ENCODE results near the gene TMEM217.
A peak's percentile ranks its signal among the peaks of the same experiment; 100 is the strongest.

The TMEM217 gene

DNA sequence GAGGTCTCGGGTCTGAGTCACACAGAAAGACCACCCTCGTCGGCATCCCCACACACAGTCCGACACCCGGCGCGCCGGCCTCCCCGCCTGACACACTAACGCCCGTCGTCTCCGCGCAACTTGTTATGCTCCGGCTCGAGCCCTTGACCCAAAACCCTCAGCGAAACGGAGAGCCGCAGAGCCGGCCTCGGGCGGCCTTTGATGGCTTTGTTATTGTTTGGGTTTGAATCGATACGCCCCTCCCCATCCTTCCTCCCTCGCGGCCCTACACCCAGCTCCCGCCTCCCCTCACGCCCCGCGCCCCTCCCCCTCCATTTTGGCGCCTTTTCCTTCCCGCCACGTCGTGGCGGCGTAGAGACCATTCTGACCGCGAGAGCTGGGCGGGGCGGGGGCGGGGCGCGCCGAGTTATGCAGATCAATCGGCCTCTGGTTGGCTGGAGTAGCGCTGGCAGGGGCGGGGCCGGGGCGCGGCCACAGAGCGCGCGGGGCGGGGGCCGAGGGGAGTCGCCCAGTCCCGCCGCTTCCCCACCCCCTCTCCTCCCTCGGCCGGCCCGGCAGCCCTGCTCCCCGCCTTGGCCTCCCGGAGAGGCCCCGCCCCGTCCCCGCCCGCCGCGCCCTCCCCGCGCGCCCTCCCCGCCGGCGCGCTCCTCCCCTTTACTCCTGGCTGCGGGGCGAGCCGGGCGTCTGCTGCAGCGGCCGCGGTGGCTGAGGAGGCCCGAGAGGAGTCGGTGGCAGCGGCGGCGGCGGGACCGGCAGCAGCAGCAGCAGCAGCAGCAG is 88.3 kb downstream of the TMEM217 start, which contains the start of gene PIM1 (continued):
- TF ChIP-seq, protein P1, sequence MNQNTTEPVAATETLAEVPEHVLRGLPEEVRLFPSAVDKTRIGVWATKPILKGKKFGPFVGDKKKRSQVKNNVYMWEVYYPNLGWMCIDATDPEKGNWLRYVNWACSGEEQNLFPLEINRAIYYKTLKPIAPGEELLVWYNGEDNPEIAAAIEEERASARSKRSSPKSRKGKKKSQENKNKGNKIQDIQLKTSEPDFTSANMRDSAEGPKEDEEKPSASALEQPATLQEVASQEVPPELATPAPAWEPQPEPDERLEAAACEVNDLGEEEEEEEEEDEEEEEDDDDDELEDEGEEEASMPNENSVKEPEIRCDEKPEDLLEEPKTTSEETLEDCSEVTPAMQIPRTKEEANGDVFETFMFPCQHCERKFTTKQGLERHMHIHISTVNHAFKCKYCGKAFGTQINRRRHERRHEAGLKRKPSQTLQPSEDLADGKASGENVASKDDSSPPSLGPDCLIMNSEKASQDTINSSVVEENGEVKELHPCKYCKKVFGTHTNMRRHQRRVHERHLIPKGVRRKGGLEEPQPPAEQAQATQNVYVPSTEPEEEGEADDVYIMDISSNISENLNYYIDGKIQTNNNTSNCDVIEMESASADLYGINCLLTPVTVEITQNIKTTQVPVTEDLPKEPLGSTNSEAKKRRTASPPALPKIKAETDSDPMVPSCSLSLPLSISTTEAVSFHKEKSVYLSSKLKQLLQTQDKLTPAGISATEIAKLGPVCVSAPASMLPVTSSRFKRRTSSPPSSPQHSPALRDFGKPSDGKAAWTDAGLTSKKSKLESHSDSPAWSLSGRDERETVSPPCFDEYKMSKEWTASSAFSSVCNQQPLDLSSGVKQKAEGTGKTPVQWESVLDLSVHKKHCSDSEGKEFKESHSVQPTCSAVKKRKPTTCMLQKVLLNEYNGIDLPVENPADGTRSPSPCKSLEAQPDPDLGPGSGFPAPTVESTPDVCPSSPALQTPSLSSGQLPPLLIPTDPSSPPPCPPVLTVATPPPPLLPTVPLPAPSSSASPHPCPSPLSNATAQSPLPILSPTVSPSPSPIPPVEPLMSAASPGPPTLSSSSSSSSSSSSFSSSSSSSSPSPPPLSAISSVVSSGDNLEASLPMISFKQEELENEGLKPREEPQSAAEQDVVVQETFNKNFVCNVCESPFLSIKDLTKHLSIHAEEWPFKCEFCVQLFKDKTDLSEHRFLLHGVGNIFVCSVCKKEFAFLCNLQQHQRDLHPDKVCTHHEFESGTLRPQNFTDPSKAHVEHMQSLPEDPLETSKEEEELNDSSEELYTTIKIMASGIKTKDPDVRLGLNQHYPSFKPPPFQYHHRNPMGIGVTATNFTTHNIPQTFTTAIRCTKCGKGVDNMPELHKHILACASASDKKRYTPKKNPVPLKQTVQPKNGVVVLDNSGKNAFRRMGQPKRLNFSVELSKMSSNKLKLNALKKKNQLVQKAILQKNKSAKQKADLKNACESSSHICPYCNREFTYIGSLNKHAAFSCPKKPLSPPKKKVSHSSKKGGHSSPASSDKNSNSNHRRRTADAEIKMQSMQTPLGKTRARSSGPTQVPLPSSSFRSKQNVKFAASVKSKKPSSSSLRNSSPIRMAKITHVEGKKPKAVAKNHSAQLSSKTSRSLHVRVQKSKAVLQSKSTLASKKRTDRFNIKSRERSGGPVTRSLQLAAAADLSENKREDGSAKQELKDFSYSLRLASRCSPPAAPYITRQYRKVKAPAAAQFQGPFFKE (tag by site-specific recombination; IDR thresholded peaks at IDR 0.05; ENCODE audit: borderline replicate concordance), result no peak
- TF ChIP-seq ZNF350 (tag by site-specific recombination; IDR thresholded peaks at IDR 0.05) (no peak), TRIM28 (IDR thresholded peaks at IDR 0.05; ENCODE audit: borderline replicate concordance, low read length) (no peak), KLF8 (tag by site-specific recombination; IDR thresholded peaks at IDR 0.05) (peak; percentile 100), SP7 (tag by site-specific recombination; IDR thresholded peaks at IDR 0.05) (peak; percentile 85), ZNF175 (tag by site-specific recombination; IDR thresholded peaks at IDR 0.05) (no peak), ZNF747 (tag by site-specific recombination; IDR thresholded peaks at IDR 0.05) (no peak), ZNF561 (tag by site-specific recombination; IDR thresholded peaks at IDR 0.05; ENCODE audit: borderline replicate concordance) (no peak; the same call in 1 of the 2 replicates), ZNF777 (tag by site-specific recombination; IDR thresholded peaks at IDR 0.05; ENCODE audit: borderline replicate concordance) (0 out of 2 replicates have a peak, but pooled peaks have one; percentile 22), ZNF654 (tag by site-specific recombination; IDR thresholded peaks at IDR 0.05; ENCODE audit: low read depth) (no peak), TCF7L2 (IDR thresholded peaks at IDR 0.05; ENCODE audit: borderline replicate concordance, low read depth, low read length) (peak; percentile 88), ZNF423 (tag by site-specific recombination; IDR thresholded peaks at IDR 0.05) (0 out of 2 replicates have a peak, but pooled peaks have one; percentile 29), ZNF157 (tag by site-specific recombination; IDR thresholded peaks at IDR 0.05) (no peak), ZNF112 (tag by site-specific recombination; IDR thresholded peaks at IDR 0.05) (no peak), ZNF544 (tag by site-specific recombination; IDR thresholded peaks at IDR 0.05) (no peak), KLF16 (tag by site-specific recombination; IDR thresholded peaks at IDR 0.05) (peak; percentile 83), ZNF629 (tag by site-specific recombination; IDR thresholded peaks at IDR 0.05) (peak; percentile 83), SP2 (tag by site-specific recombination; IDR thresholded peaks at IDR 0.05) (peak; percentile 85), ZNF426 (tag by site-specific recombination; IDR thresholded peaks at IDR 0.05) (no peak), IKZF3 (tag by site-specific recombination; IDR thresholded peaks at IDR 0.05) (no peak), ZFP37 (tag by site-specific recombination; IDR thresholded peaks at IDR 0.05) (peak; percentile 84)
- TF ChIP-seq, protein P2, sequence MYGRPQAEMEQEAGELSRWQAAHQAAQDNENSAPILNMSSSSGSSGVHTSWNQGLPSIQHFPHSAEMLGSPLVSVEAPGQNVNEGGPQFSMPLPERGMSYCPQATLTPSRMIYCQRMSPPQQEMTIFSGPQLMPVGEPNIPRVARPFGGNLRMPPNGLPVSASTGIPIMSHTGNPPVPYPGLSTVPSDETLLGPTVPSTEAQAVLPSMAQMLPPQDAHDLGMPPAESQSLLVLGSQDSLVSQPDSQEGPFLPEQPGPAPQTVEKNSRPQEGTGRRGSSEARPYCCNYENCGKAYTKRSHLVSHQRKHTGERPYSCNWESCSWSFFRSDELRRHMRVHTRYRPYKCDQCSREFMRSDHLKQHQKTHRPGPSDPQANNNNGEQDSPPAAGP (tag by site-specific recombination; IDR thresholded peaks at IDR 0.05), result peak; percentile 97
- TF ChIP-seq, protein P3, sequence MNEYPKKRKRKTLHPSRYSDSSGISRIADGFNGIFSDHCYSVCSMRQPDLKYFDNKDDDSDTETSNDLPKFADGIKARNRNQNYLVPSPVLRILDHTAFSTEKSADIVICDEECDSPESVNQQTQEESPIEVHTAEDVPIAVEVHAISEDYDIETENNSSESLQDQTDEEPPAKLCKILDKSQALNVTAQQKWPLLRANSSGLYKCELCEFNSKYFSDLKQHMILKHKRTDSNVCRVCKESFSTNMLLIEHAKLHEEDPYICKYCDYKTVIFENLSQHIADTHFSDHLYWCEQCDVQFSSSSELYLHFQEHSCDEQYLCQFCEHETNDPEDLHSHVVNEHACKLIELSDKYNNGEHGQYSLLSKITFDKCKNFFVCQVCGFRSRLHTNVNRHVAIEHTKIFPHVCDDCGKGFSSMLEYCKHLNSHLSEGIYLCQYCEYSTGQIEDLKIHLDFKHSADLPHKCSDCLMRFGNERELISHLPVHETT (tag by site-specific recombination; IDR thresholded peaks at IDR 0.05), result peak; percentile 69; the same call in 1 of the 2 replicates
- TF ChIP-seq, protein P4, sequence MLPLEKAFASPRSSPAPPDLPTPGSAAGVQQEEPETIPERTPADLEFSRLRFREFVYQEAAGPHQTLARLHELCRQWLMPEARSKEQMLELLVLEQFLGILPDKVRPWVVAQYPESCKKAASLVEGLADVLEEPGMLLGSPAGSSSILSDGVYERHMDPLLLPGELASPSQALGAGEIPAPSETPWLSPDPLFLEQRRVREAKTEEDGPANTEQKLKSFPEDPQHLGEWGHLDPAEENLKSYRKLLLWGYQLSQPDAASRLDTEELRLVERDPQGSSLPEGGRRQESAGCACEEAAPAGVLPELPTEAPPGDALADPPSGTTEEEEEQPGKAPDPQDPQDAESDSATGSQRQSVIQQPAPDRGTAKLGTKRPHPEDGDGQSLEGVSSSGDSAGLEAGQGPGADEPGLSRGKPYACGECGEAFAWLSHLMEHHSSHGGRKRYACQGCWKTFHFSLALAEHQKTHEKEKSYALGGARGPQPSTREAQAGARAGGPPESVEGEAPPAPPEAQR (tag by site-specific recombination; IDR thresholded peaks at IDR 0.05), result peak; percentile 75
- TF ChIP-seq, protein P5, sequence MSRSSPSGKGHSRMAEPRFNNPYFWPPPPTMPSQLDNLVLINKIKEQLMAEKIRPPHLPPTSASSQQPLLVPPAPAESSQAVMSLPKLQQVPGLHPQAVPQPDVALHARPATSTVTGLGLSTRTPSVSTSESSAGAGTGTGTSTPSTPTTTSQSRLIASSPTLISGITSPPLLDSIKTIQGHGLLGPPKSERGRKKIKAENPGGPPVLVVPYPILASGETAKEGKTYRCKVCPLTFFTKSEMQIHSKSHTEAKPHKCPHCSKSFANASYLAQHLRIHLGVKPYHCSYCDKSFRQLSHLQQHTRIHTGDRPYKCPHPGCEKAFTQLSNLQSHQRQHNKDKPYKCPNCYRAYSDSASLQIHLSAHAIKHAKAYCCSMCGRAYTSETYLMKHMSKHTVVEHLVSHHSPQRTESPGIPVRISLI (tag by site-specific recombination; IDR thresholded peaks at IDR 0.05), result no peak
